Smooth muscle cell of the coronary artery (primary cell): Measurements from ENCODE around the gene ZNF341. TPM values are rescaled to one million over a fixed set of nuclear protein-coding genes. Genes with fewer than 3 reads are reported as not detected.

Source experiments
- total RNA-seq: library from RNA; depleted of rRNA; stranded (reverse); fragments of >200 nt; gene quantifications from 2 replicates; pipeline ENCODE4 v1.2.3, GENCODE V29; 2014; ENCODE audit warnings: low replicate concordance

Gene ZNF341
- 0.75 and 1.1 TPM in 2 replicates for total RNA-seq

DNA sequence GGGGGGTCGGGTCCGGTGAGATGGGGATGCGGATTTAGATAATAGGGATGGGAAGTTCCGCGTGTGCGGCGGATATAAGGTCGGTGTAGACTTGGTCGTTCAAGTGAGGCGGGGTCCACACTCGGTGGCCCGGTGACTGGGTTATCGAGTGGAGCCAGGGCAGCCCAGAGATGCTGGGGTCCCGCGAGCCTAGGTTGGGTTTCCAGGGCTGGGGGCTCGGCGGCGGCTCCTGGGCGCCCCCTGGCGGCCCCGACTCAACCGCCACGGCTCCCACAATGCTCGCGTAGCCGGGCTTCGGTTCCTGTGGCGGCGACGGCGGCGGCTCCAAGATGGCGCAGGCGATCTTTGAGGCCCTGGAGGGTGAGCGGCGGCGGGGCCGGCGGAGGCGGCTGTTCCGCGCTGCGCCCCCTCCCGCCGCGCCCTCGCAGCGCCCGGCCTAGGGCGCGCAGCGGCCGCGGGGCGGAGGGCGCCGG lies at the start of gene ZNF341:
ZNF341 (plus strand) TSS at position 304 of the 473 bp plus-strand sequence; CDS start at position 330, 26 bp downstream.

DNA sequence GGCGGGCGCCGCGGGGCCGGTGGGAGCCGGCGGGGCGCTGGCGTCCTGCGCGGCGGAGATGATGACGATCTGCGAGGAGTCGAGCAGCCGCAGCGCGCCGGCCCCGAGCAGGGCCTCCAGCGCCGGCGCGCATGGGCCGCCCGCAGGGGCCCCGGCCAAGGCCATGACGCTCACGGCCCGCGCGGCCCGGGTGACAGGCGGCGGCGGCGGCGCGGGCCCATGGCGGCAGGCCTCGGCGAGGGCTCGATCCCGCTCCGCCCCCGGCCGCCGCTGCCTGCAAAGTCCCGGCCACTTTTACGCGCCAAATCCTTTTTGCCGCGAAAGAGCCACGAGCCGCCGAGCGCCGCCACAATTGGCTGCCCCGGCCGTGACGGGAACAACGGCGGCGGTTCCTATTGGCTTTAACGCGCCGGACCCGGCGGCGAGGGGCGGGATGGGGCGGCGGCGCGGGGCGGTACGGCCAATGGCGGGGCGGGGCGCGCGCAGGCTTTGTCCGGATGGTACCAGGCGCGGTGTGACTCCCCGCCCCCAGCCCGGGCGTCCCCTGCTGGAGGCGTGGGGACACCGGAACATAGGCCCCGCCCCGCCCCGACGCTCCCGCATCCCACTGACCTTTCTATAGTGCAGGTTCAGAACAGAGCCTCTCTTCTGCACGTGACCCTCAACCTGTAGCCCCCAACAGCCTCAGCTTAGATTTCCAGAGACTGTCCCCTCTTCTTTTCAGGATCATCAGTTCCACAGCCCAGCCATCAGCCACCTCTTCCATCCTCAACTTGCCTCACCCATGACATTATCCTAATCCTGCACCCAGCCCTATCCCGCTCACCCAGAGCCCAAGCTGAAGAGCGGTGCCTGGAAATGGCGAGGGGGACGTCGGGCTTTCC lies 45.5 kb upstream of the ZNF341 start, which contains the start of gene E2F1:
E2F1 (minus strand) TSS at position 286 of the 884 bp plus-strand sequence; CDS start at position 165, 121 bp downstream.

DNA sequence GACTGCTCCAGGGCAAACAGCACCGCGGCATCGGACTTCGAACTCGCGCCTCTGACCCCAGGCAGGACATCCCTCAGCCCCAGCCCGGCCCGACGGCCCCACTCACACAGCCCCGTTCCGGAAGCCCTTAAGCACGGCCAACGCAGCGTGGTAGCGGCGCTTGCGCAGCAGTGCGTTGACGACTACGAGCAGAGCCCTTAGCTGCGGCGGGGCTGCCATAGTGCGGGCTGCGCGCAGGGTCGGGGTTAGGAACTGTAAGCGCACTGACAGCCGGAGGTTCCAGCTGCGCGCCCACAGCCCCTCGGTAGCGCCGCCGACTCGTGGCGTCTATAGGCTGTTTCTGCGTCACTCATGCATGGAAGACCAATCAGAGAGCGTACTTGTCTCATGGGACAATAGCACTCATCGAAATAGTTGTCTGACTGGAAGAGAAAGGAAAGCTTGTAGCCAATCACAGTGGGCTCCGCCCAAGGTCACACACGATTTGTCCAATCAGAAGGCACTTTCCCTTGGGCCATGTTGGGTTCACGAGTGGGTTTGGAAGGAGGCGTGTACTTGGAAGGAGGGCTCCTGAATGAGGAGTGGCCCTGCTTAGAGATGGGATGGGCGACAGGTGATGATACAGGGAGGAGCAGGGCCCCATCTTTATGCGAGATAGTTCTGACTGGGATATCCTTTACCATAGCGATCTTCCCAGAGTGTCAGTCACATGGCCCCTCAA lies 11.6 kb upstream of the ZNF341 start, which contains the start of gene PXMP4:
PXMP4 (minus strand) TSS at position 322 of the 721 bp plus-strand sequence; CDS start at position 219, 103 bp downstream.

GRCh38 chr20:33810885-33811775 lies 79.3 kb downstream of the ZNF341 start, which contains the start of gene CHMP4B:
TSS of gene CHMP4B (plus strand) at chr20:33811348. CDS start at chr20:33811469, 121 bp downstream.

Other genes with a start within 250 kb of the ZNF341 start
- gene CBFA2T2, start 241.9 kb upstream of the ZNF341 start, total RNA-seq = 3.3 and 8.5 TPM in 2 replicates
- 0.15 TPM in 1 of 2 replicates, not detected in the other for gene C20orf144, start 69.7 kb upstream of the ZNF341 start, total RNA-seq
- gene ACTL10, start 65.1 kb upstream of the ZNF341 start, total RNA-seq = 1.5 and 2.8 TPM in 2 replicates
- gene NECAB3, start 57.6 kb upstream of the ZNF341 start, total RNA-seq = 19.1 and 24.5 TPM in 2 replicates
- gene E2F1, start 45.6 kb upstream of the ZNF341 start, total RNA-seq = 1.5 and 4.4 TPM in 2 replicates
- gene PXMP4, start 11.7 kb upstream of the ZNF341 start, total RNA-seq = 4.5 and 9.1 TPM in 2 replicates
- 32.1 and 38.7 TPM in 2 replicates for gene CHMP4B, start 79.4 kb downstream of the ZNF341 start, total RNA-seq